ENCODE results near the gene RTP5.

The RTP5 gene

GRCh38 chr2:241885291-241885945 is 15.9 kb downstream of the RTP5 start:
- no peak overlapping the region for H3K27ac ChIP-seq (ENCODE audit: low read depth, low read length, severe bottlenecking)
- H3K4me1 ChIP-seq (ENCODE audit: control insufficient read depth, insufficient read depth, low read length, poor library complexity, severe bottlenecking) = peaks cover 3% of the 10 kb centered on the region
- no peaks in the 10 kb centered on the region for H3K36me3 ChIP-seq (ENCODE audit: control insufficient read depth, insufficient read depth, low read length)
- no peaks in the 10 kb centered on the region for H3K9me3 ChIP-seq (ENCODE audit: control insufficient read depth, low read length)
- no peak overlapping the region for H3K4me3 ChIP-seq (ENCODE audit: extremely low read depth, insufficient read depth, low read length, poor library complexity, severe bottlenecking)
- 90 to 91% methylated on average over 13 to 16 of the region's 16 CpGs for WGBS, 2 experiments (ENCODE audit: insufficient coverage in 2 of 2)

- H3K36me3 ChIP-seq (ENCODE audit: control insufficient read depth, insufficient read depth, low read length) = no peaks in the 10 kb centered on the region
- no peaks in the 10 kb centered on the region for H3K9me3 ChIP-seq (ENCODE audit: control insufficient read depth, low read length)
- no peaks in the 10 kb centered on the region for H3K4me1 ChIP-seq (ENCODE audit: control insufficient read depth, insufficient read depth, low read length, poor library complexity, severe bottlenecking)
- 85% methylated on average over 14 to 15 of the region's 15 CpGs for WGBS, 2 experiments (ENCODE audit: insufficient coverage in 2 of 2)
- no peak overlapping the region for H3K4me3 ChIP-seq (ENCODE audit: extremely low read depth, insufficient read depth, low read length, poor library complexity, severe bottlenecking)
- H3K27ac ChIP-seq (ENCODE audit: low read depth, low read length, severe bottlenecking) = no peak overlapping the region
These were observed 16.6 kb downstream of the RTP5 start for GRCh38 chr2:241885946-241886643.

DNA sequence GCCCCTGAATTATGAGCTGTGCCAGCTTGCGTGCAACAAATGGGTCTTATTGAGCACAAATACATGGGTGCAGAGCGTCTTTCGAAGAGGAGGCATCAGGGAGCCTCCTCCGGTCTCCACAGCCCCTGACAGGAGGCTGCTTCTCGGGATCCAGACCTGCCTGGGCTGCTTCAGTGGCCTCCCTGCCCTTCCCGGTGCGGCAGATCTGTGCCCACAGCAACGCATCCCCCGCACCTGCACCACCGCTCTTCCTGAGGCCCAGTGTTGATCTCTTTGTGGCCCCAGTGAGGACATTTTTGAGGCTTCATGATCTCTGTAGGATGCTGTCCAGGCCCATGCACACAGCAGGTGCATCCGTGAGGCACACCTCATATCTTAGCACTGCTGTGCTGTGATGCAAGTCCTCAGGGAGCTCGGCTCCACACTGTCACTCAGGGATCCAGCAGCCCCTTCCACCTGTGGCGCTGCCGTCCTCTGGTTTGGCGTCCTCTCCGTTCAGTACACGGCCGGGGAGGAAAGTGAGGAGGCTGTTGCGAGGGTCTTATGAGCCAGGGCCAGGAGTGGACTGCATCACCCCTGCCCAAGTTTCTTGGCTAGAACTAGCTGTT is 17.4 kb downstream of the RTP5 start:
- 92 to 94% methylated on average over 14 to 18 of the region's 19 CpGs for WGBS, 2 experiments (ENCODE audit: insufficient coverage in 2 of 2)
- H3K27ac ChIP-seq (ENCODE audit: low read depth, low read length, severe bottlenecking) = no peak overlapping the region

GRCh38 chr2:241887806-241888522 is 18.4 kb downstream of the RTP5 start:
- 80 to 84% methylated on average over 12 to 13 of the region's 24 CpGs for WGBS, 2 experiments (ENCODE audit: insufficient coverage in 2 of 2)
- H3K27ac ChIP-seq (ENCODE audit: low read depth, low read length, severe bottlenecking) = no peak overlapping the region
- H3K4me1 ChIP-seq (ENCODE audit: control insufficient read depth, insufficient read depth, low read length, poor library complexity, severe bottlenecking) = peaks cover 6% of the 10 kb centered on the region

More for the DNA sequence above, 17.4 kb downstream of the RTP5 start:
- no peak overlapping the region for H3K4me3 ChIP-seq (ENCODE audit: extremely low read depth, insufficient read depth, low read length, poor library complexity, severe bottlenecking)
- no peaks in the 10 kb centered on the region for H3K36me3 ChIP-seq (ENCODE audit: control insufficient read depth, insufficient read depth, low read length)
- no peaks in the 10 kb centered on the region for H3K4me1 ChIP-seq (ENCODE audit: control insufficient read depth, insufficient read depth, low read length, poor library complexity, severe bottlenecking)
- no peaks in the 10 kb centered on the region for H3K9me3 ChIP-seq (ENCODE audit: control insufficient read depth, low read length)

GRCh38 chr2:241888641-241889040 is 19.1 kb downstream of the RTP5 start:
- WGBS, 2 experiments (ENCODE audit: insufficient coverage in 2 of 2) = 30 to 50% methylated on average over 2 of the region's 6 CpGs
- no peaks in the 10 kb centered on the region for H3K36me3 ChIP-seq (ENCODE audit: control insufficient read depth, insufficient read depth, low read length)
- no peak overlapping the region for H3K27ac ChIP-seq (ENCODE audit: low read depth, low read length, severe bottlenecking)
- H3K4me3 ChIP-seq (ENCODE audit: extremely low read depth, insufficient read depth, low read length, poor library complexity, severe bottlenecking) = no peak overlapping the region
- no peaks in the 10 kb centered on the region for H3K9me3 ChIP-seq (ENCODE audit: control insufficient read depth, low read length)
- peaks cover 6% of the 10 kb centered on the region for H3K4me1 ChIP-seq (ENCODE audit: control insufficient read depth, insufficient read depth, low read length, poor library complexity, severe bottlenecking)

More at GRCh38 chr2:241887806-241888522, 18.4 kb downstream of the RTP5 start:
- no peaks in the 10 kb centered on the region for H3K36me3 ChIP-seq (ENCODE audit: control insufficient read depth, insufficient read depth, low read length)
- no peak overlapping the region for H3K4me3 ChIP-seq (ENCODE audit: extremely low read depth, insufficient read depth, low read length, poor library complexity, severe bottlenecking)
- H3K9me3 ChIP-seq (ENCODE audit: control insufficient read depth, low read length) = no peaks in the 10 kb centered on the region

DNA sequence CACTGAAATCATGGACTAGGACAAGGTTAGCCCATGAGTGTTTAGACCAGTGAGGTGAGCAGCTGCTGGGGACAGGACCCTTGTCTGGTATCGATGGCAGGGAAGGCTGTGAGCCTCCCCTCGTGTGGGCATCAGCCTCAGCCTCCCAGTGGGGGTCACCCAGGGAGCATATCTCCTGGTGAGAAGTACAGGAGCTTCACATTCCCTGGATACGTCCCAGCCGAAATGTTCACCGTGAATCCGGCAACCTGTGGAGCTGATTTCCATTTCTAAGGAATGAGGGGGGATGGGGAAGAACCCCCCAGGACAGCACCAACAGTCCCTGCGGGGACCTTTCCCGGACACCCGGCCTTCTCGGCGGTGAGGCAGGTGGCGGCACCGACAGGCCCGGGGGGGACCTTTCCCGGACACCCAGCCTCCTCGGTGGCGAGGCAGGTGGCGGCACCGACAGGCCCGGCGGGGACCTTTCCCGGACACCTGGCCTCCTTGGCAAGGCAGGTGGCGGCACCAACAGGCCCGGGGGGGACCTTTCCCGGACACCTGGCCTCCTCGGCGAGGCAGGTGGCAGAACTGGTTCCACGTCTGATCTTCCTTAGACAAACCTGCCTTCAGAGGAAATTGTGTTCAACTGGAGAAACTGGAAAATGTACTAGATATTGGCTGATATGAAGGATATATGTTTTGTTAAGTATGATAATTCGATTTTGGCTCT is 21.2 kb downstream of the RTP5 start:
- H3K4me3 ChIP-seq (ENCODE audit: extremely low read depth, insufficient read depth, low read length, poor library complexity, severe bottlenecking) = no peak overlapping the region
- peaks cover 6% of the 10 kb centered on the region for H3K4me1 ChIP-seq (ENCODE audit: control insufficient read depth, insufficient read depth, low read length, poor library complexity, severe bottlenecking)
- H3K36me3 ChIP-seq (ENCODE audit: control insufficient read depth, insufficient read depth, low read length) = no peaks in the 10 kb centered on the region
- no peak overlapping the region for H3K27ac ChIP-seq (ENCODE audit: low read depth, low read length, severe bottlenecking)
- WGBS, 2 experiments (ENCODE audit: insufficient coverage in 2 of 2) = 77 to 80% methylated on average over 20 to 26 of the region's 29 CpGs
- H3K9me3 ChIP-seq (ENCODE audit: control insufficient read depth, low read length) = no peaks in the 10 kb centered on the region

- H3K9me3 ChIP-seq (ENCODE audit: control insufficient read depth, low read length) = no peaks in the 10 kb centered on the region
- H3K36me3 ChIP-seq (ENCODE audit: control insufficient read depth, insufficient read depth, low read length) = no peaks in the 10 kb centered on the region
- H3K4me3 ChIP-seq (ENCODE audit: extremely low read depth, insufficient read depth, low read length, poor library complexity, severe bottlenecking) = no peak overlapping the region
- H3K27ac ChIP-seq (ENCODE audit: low read depth, low read length, severe bottlenecking) = no peak overlapping the region
- peaks cover 6% of the 10 kb centered on the region for H3K4me1 ChIP-seq (ENCODE audit: control insufficient read depth, insufficient read depth, low read length, poor library complexity, severe bottlenecking)
- WGBS, 2 experiments (ENCODE audit: insufficient coverage in 2 of 2) = 92 to 93% methylated on average over 25 to 26 of the region's 27 CpGs
These were observed 21.9 kb downstream of the RTP5 start for GRCh38 chr2:241891315-241891987.

GRCh38 chr2:241891988-241892298 is 22.4 kb downstream of the RTP5 start:
- peaks cover 6% of the 10 kb centered on the region for H3K4me1 ChIP-seq (ENCODE audit: control insufficient read depth, insufficient read depth, low read length, poor library complexity, severe bottlenecking)
- no peak overlapping the region for H3K4me3 ChIP-seq (ENCODE audit: extremely low read depth, insufficient read depth, low read length, poor library complexity, severe bottlenecking)
- no peak overlapping the region for H3K27ac ChIP-seq (ENCODE audit: low read depth, low read length, severe bottlenecking)
- H3K36me3 ChIP-seq (ENCODE audit: control insufficient read depth, insufficient read depth, low read length) = no peaks in the 10 kb centered on the region
- no peaks in the 10 kb centered on the region for H3K9me3 ChIP-seq (ENCODE audit: control insufficient read depth, low read length)
- 94% methylated on average over 3 of the region's 3 CpGs for WGBS, 2 experiments (ENCODE audit: insufficient coverage in 2 of 2)

GRCh38 chr2:241892299-241893137 is 23.0 kb downstream of the RTP5 start:
- H3K4me1 ChIP-seq (ENCODE audit: control insufficient read depth, insufficient read depth, low read length, poor library complexity, severe bottlenecking) = peaks cover 6% of the 10 kb centered on the region
- no peak overlapping the region for H3K27ac ChIP-seq (ENCODE audit: low read depth, low read length, severe bottlenecking)
- H3K4me3 ChIP-seq (ENCODE audit: extremely low read depth, insufficient read depth, low read length, poor library complexity, severe bottlenecking) = no peak overlapping the region
- H3K36me3 ChIP-seq (ENCODE audit: control insufficient read depth, insufficient read depth, low read length) = no peaks in the 10 kb centered on the region
- H3K9me3 ChIP-seq (ENCODE audit: control insufficient read depth, low read length) = no peaks in the 10 kb centered on the region
- 84 to 88% methylated on average over 20 to 21 of the region's 22 CpGs for WGBS, 2 experiments (ENCODE audit: insufficient coverage in 2 of 2)
